GM19455 (cell line): Measurements from ENCODE around the gene SNRPF.
"Not testable (repeated sequence)": the region's sequence is repeated elsewhere in the genome, so short reads cannot be mapped to it uniquely, and the experiment has no call there.

Source experiments
- ATAC-seq: cut with Tn5 transposase; IDR thresholded peaks from one replicate; pipeline ENCODE4 v1.9.1; 2021; ENCODE audit not compliant: unreplicated experiment

SNRPF gene

DNA sequence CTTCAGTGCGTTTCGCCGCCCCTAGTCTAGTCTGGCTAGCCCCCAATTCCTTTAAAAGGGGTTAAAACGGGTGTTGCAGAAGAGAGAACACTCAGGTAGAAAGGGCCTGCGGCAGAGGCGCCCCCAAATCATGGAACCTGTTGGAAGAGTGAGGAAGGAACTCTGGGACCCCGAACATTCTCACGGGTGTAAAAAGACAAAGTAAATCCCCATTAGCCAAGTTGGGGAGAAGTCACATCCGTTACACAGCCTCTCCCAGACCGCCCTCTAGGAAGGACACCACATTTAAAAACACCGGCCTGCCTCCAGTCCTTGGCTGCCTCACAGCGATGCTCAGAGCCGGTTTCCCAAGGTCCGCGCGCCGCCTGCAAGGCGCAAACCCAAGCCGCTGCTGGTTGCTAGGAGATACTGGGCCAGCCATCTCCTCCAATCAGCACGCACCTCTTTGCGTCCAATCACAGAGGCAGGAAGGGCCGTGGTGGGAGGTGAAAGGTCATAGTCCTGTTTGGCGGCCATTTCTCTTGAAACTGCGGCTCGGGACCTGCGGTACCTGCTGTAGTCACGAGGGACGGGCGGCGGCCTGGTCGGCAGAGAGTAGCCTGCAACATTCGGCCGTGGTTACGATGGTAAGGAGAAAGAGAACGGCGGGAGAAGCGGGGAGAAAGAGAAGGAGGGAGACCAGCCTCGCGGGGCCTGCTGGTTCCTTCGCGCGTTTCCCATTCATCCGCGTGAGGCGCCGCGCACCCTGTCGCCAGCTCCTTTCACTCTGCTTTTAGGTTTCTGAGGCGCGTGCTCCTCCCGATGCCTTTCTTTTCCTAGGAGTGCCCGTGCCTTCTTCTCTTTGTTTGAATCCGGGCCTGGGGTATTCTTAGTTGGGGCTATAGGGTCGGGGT is at the start of gene SNRPF:
Gene SNRPF (plus strand): TSS at position 502 of the 893 bp plus-strand sequence. CDS start 122 bp downstream, at position 624.
- peak; percentile 100 for ATAC-seq

DNA sequence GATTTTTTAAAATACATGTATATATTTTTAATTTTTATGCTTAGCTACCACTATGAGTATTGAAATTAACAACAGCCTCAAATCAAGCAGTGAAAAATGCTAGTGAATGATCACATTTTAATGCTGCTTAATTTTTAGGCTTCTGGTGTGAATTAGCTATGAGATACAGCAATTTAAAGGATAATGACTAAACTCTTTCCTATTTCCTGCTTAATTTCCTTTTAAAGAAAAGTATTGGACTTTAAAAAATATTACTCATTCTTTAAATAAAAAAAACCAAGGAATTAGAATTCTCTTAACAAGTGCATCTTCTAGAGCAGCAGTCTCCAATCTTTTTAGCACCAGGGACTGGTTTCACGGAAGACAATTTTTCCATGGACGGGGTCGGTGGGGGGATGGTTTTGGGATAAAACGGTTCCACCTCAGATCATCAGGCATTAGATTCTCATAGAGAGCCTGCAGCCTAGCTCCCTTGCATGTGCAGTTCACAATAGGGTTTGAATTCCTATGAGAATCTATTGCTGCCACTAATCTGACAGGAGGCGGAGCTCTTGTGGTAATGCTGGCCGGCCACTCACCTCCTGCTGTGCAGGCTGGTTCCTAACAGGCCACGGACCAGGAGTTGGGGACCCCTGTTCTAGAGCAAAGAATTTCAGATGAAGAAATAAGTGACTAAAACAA is 49.6 kb upstream of the SNRPF start:
- ATAC-seq = no peak

DNA sequence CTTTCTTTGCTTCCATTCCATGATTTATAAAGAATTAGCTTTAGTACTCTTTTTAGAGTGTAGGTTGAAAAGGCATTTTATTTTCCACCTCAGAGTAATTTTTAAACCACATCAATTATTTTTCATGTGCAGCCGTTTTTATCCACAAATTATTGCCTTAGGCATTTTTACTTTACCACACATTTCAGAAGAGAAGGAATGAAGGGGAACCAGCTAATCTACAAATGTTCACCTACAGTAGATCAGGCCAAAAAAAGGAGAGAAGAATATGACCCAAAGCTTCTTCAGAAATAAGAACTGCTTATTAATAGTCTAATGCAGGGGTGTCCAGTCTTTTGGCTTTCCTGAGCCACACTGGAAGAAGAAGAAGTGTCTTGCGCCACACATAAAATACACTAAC is 48.3 kb upstream of the SNRPF start:
- no peak for ATAC-seq

DNA sequence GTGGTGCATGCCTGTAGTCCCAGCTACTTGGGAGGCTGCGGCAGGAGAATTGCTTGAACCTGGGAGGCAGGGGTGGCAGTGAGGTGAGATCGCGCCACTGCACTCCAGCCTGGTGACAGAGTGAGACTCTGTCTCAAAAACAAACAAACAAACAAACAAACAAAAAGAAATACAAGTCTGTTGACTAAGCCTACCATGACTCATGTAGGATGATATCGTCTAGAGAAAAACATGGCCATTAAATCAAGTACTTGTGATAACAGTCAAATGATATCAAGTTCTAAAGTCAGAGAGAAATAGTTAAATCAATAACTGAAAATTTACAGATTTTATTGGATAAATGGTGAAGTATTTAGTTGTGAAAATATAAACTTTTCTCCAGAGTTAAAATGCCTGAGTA is 46.6 kb upstream of the SNRPF start:
- not testable (repeated sequence) for ATAC-seq

DNA sequence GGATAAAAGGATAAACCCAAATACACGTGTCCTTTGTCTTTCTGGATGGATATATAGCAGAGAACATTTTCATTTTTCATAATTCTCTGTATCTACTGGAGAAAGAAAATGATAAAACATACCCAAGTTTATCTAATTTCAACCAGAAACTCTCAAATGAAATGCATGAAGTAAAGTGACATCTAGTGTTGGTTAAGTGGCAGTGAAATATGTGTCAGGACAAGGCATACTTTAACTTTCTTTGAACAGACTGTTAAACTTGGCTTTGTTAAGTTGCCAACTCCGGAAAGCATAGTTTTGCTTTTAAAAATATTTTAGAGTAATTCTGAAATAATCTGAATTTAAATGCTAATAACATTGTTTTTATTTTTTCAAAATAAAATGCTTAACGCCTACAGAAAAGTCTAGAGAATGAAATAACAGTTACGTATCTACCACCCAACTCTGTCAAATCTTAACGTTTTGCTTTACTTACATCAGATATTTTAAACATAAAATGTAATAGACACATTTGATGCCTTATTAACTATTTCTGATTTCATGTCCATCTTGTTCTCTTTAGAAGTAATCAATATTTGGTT is 43.0 kb upstream of the SNRPF start:
- no peak for ATAC-seq

DNA sequence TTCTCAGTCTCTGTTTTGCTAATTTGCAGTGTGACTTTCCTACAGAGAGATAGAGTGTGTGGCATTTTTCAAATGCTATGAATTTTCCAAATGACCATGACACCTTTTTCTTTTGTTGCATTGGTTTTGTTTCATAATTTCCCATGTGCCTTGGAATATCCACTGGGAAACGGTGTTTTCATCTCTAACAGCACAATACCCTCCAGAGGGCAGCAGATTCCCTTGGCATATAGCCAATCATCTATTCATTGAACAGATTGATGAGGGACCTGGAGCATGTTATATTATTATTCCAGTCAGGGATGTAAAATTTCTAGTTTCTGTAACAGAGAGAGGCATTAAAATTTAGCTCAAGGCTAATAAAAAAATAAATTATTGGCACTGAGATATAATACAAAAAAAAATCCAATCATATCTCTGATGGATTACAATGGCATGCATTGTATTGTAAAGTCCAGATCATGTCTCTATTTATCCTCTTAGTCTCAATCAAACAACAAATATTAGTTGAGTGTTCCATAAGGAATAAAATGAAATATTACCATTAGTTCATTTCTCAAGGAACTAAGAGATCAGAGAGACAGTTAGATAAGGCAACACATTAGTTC is 38.6 kb upstream of the SNRPF start:
- ATAC-seq = no peak

DNA sequence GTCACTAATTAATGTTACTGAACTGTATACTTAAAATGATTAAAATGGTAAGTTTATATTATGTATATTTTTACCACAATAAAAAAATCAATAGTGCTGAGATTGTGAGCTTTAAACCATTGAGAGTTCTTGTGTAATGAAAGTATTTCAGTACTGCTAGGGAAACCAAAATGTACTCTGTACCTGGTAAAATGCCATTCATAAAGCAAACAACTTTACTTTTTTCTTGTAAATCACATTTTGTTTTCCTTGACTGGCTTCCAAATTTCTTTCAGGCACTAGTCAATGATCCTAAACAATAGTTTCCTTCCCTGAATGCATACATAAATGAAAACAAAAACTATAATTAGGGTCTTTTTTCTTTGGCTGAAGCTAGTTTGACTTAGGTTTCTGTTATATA is 29.4 kb upstream of the SNRPF start:
- ATAC-seq = no peak

DNA sequence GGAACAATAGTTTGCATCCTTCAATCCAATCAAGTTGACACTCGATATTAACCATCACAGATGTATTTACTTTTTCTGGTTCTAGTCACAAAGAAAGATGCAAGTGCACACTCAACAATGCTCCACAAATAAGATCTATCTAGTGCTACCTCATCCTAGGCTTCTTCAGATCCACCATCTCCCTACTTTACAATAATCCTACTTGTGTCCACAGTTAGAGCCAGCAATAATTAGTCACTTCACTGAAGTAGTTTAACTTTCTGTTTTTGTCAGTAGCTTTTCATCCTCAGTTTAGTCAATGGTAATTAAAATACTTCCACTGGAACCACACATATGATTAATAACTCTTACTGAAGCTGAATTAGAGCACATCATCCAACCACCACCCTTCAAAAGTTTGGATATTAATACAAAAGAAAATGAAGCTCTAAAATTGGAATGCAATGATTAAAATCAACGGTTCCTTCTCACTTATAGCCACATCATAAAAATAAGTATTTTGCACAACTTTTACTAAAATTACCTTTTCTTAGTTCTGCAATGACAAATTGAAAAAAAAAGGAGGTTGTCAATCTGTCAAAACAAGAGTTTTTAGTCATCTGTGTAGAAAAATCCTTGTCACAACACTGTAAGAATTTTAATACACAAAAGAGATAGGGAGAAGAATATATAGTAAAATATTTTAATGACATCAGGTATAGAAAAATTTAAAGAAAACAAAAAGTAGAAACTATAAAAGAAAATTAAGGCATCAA is 28.2 kb upstream of the SNRPF start:
- no peak for ATAC-seq

DNA sequence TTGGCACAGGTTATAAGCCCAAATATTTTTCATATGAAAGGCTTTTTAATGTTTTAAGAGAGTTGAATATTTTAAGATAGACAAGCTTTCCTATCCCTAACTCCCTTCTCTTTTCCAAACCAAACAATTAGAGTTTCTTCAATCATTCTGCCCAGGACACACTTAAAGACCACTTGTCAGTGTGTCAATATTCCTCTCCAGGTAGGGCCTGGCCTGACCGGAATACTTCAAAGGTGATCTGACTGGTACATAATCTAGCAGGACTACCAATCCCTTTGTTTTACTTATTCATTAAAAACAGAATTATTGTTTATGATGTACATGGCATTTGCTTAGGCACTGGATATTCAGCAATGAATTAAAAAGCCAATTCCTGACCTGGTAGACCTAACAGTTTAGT is 24.2 kb upstream of the SNRPF start:
- no peak for ATAC-seq

DNA sequence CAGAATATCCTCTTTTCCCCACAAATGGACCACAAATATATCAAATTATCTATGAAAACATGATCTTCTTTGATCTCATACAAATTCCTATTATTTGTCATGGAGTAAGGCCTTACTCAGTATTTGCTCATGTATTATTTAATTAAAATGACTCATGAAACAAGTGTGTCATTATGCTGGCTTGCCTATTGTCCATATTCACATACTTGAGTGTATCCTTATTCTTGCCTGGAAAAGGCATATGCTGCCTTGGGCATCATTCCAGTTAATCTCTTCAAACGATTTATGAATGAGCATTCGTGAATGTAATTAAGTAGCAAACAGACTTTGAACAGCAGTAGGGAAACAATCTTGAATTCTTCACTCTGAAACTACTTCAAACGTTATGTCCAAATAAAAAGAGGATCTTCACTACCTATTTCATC is 22.6 kb upstream of the SNRPF start:
- ATAC-seq = no peak

DNA sequence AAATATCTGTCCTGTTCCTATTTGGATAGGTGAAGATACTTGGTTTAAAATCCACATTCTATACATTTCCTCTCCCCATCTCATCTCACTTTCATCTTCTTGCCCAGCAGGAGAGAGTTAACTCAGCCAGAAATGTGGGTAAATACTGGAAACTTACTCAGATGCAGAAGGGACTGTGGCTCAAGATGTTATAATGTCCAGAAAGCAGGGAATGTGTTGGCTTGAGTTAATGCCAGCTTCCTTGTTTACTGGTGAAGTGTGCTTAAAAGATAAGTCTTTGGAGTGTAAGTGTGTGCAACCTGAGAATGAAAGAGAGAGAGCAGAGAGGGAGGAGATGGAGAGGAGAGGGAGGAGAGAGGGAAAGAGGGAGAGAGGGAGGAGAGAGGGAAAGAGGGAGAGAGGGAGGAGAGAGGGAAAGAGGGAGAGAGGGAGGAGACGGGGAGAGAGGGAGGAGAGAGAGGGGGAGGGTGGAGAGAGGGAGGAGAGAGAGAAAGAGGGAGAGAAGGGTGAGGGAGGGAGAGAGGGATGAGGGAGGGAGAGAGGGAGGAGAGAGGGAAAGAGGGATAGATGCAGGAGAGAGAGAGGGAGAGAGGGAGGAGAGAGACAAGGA is 22.0 kb upstream of the SNRPF start:
- no peak for ATAC-seq

DNA sequence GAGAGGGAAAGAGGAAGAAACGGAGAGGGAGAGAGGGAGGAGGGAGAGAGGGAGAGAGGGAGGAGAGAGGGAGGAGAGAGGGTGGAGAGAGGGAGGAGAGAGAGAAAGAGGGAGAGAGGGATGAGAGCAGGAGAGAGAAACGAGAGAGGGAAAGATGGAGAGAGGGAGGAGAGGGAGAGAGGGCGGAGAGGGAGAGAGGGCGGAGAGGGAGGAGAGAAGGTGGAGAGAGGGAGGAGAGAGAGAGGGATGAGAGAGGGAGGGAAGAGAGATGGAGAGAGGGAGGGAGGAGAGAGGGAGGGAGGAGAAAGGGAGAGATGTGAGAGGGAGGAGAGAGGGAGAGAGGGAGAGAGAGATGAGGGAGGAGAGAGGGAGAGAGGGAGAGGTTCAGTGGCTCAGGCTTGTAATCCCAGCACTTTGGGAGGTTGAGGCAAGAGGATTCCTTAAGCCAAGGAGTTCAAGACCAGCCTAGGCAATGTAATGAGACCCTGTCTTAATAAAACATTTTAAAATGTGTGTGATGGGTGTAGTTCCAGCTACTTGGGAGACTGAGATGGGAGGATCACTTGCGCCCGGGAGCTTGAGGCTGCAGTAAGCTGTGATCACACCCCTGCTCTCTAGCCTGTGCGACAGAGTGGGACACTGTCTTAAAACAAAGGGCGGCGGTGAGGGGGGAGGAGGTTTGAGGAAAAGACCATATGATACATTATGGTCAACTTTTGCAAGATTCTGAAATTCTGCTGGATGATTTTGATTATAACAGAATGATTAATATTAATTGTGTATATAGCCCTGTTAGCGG is 21.3 kb upstream of the SNRPF start:
- no peak for ATAC-seq

DNA sequence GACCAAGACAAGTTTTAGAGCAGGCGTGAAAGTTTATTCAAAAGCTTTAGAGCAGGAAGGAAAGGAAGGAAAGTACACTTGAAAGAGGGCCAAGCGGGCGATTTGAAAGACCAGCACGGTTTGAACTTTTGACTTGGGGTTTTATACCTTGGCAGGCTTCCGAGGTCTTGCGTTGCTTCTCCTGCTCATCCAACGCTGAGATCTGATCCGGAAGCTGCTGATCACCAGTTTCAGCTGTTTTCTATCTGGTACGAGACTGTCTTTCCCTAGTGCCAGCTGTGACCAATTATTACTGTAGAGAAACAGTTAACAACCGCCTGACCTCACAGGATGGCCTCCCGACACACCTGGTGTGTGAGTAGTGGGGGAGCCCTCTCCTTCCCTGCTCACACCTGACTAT is 20.6 kb upstream of the SNRPF start:
- ATAC-seq = no peak

DNA sequence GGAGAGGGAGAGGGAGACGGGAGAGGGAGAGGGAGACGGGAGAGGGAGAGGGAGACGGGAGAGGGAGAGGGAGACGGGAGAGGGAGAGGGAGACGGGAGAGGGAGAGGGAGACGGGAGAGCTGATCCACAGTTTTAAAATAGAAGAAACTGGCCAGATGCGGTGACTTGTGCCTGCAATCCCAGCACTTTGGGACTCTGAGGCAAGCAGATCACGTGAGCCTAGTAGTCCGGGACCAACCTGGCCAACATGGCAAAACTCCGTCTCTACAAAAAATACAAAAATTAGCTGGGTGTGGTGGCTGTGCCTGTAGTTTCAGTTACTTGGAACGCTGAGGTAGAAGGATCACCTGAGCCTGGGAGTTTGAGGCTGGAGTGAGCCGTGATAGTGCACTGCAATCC is 16.3 kb upstream of the SNRPF start:
- not testable (repeated sequence) for ATAC-seq

DNA sequence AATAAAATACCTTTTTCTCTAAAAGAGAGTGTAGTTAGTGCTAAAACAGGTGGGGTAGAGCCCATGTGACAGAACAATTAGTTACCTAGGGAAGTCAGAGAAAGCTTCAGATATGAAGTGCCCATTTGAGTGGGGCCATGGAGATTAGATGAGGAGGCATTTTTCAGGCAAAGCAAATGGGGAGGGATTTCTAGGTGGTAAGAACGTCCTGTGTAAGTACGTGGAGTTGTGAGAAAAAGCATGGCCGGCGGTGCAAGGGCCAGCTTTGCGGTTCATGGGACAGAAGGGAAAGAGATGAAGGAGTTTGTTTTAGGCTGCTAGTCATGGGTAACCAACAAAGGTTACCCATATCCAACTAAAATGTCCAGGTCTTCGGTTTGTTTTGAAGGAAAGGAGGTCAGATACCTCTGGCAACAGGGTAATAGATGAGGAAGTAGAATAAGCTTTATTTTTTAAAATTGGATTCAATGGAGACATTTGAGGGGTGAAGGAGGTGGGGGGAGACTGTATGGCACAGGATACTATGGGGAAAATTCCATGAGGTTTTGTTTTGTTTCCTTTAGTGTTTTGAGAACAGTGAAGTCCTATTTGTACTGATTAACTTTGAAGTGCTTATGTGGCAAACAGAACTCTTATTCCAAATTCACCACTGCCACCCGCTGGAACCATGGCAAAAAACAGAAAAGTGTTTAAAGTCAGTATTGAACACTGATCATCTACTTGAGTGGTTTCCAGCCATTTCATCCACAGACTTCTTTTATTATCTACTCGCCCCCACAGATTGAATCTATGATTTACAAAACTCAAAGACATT is 10.0 kb upstream of the SNRPF start:
- no peak for ATAC-seq

DNA sequence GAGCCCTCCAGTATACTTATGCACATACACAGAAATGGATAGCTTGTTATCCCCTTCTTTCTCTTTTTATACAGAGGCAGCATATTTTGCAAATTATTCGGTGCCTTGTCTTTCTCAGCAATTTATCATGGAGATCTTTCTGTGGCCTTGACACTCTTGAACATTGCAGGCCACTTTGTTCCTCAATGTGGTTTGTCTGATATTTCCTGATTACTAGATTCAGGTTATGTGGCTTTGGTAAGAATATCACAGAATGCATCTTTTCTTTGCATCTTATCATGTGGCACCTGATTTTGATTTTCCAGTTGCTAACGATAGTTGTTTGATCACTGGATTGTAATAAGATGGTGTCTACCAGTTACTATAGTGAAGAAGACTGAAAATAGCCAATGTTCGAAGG is 7.1 kb upstream of the SNRPF start:
- no peak for ATAC-seq

DNA sequence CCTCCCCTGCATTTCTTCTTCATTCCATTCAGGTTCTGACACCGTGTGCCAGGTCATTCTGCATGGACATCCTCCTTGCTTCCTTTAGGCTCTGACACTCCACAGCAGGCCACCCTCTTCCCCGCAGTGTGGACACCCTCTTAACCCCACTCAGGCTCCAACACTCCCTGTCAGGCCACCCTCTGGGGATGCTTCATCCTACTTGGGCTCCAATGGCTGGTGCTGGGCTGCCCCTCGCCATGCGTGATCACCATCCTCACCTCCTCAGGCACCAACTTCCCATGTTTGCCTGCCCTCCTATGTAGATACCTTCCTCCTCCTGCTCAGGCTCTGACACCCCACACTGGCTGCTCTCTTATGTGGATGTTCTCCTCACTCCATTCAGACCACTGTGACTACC is 6.6 kb upstream of the SNRPF start:
- ATAC-seq = no peak

DNA sequence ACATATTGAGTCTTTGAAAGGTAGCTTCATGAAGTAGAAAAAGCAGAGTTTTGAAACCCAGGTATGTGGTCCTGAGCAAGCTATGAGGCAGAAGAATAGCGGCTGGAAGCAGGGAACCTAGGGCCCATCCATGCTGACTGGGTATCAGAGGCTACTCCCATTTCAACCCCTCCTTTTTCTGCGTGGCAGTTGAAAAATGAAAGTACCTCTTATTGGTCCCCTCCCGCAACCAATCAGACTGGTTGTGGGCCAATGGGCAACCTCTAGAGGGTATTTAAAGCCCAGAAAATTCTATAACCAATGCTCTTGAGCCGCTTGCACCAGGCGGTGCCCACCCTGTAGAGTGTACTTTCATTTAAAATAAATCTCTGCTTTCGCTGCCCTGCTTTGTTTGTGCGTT is 1.6 kb upstream of the SNRPF start:
- ATAC-seq = no peak

DNA sequence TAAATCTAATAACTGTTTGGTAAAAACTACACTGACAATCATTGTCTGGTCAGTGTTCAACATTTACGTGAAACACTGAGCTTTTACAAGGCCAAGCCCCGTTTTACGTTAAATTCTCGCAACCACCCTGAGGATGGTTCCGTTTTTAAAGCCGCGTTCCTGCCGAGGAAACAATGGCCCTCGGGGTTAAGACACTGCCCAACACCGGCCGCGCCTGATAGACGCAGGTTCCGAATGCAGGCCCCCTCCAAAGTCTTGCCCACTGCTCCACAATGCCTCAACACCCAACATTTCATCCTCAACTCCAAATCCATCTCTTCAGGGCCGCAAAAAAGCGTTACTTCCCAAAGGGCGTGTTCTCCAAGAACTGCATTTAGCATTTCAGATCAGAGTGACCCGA is 953 bp upstream of the SNRPF start:
- ATAC-seq = no peak
